Cardiac fibroblast (primary cell): ENCODE results near the gene STC2.

Experiments used
- DNase-seq, 2 donors: peaks; one replicate each; pipeline versions ENCODE4 v3.0.0 to v3.0.0-alpha.2; 2010; ENCODE audit warnings: low read depth in 2 of 2
- H3K4me3 ChIP-seq, 2 donors: replicated peaks in 1 of 2; 1 replicate in 1 of 2; 2 replicates in 1 of 2; pipeline ENCODE4 v1.5.1; 2011; ENCODE audit warnings: low read depth in 2 of 2, low read length in 2 of 2, mild to moderate bottlenecking in 2 of 2, moderate library complexity in 1 of 2
- CTCF ChIP-seq: IDR thresholded peaks from one replicate; pipeline ENCODE4 v1.5.1; 2011; ENCODE audit warnings: low read depth, mild to moderate bottlenecking, low read length, inconsistent platforms

The STC2 gene

GRCh38 chr5:173307695-173308094, 20.5 kb downstream of the STC2 start:
- DNase-seq, result no peak
- H3K4me3 ChIP-seq, result no peak overlapping the region
- TF ChIP-seq CTCF, result no peak

GRCh38 chr5:173306695-173307094, 21.5 kb downstream of the STC2 start:
- no peak for DNase-seq
- no peak overlapping the region for H3K4me3 ChIP-seq
- no peak for TF ChIP-seq CTCF

GRCh38 chr5:173304591-173304988, 23.6 kb downstream of the STC2 start:
- no peak for DNase-seq
- no peak overlapping the region for H3K4me3 ChIP-seq
- no peak for TF ChIP-seq CTCF

GRCh38 chr5:173303878-173304590, 24.2 kb downstream of the STC2 start:
- no peak for DNase-seq
- no peak overlapping the region for H3K4me3 ChIP-seq
- TF ChIP-seq CTCF, result no peak

DNA sequence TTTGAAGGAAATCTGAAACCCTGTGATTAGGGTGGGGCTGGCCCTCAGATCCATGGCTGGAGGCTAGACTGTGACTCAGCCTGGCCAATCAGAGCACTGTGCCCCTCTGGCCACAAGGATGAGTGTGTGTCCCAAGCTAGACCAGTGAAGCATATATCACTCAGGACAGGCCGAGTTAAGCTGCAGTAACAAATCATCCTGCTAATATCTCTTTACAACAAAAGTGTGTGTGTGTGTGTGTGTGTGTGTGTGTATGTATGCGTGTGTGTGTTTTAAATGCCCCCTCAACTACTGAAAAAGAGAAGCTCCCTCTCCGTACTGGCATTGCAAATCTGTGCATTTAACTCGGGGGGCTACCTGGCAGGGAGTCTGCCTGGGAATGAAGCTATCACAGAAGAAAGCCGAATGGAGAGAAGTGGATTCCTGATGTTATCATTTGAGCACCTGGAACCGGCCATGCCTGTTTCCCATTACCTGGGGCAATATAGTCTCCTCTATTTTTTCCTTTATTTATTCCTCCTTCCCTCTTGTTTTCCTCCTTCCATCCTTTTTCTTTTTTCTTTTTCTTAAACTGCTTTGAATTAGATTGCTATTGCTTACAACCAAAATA, 25.6 kb downstream of the STC2 start:
- TF ChIP-seq CTCF, result peak; percentile 11
- H3K4me3 ChIP-seq, result no peak overlapping the region
- DNase-seq, result peak in 1 of 2 donors; percentile 79

DNA sequence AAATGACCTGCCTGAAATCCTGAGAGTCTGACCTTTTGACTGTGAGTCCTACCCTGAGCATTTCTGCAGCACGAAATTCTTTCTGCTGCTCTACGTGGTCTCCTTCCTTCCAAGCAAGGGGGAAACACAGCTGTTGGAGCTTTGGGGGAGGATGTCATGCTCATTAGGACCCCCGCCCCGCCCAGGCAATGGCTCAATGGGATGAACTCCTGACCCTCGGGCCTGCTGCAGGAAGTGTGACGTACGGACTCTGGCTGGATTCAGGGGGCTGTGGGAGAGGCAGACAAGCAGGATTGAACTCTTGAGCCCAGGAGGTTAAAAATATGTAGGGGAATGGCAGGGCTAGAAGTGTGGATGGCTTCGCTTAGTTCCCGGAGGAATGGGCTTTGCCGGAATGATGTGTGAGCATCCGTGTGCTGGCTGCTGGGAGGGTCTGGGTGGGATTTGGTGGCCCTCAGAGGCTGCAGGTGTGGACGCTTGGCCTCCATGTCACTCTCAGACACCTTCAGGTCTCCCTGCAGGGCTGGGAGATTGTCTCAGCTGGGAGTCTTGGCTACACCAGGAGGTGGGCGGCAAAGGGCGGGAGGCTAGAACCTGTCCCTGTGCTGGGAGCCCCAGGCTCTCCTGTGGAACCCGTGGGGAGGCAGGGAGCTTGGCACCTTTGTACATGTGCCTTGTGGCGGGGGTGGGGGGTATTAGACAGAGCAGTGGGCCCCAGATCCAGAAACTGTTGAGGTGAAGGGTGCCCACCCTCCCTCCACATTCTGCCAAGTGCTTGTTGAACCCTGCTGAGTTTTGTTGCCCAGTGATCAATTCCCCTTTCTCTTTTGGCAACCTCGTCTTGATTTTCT, 26.3 kb downstream of the STC2 start:
- DNase-seq, result no peak
- H3K4me3 ChIP-seq, result no peak overlapping the region
- no peak for TF ChIP-seq CTCF
